ENCODE measurements around the gene SLC16A5. TPM values are rescaled to one million over a fixed set of nuclear protein-coding genes. Genes with fewer than 3 reads are reported as not detected.
A peak's percentile ranks its signal among the peaks of the same experiment; 100 is the strongest.
"Not testable (repeated sequence)": the region's sequence is repeated elsewhere in the genome, so short reads cannot be mapped to it uniquely, and the experiment has no call there.

The SLC16A5 gene
- 9.2 TPM for polyA plus RNA-seq (2013, experiment 1 of 2; ENCODE audit: insufficient read length)
- 10.7 TPM for polyA plus RNA-seq (2013, experiment 2 of 2; ENCODE audit: insufficient read length)

GRCh38 chr17:75087558-75088453 lies at the start of gene SLC16A5:
Gene SLC16A5 (plus strand): TSS chr17:75087954. CDS start chr17:75093637, 5,683 bp downstream.
- peak; percentile 80 for DNase-seq

GRCh38 chr17:75039238-75039637 lies 48.5 kb upstream of the SLC16A5 start:
- DNase-seq, result no peak

GRCh38 chr17:75041656-75042280 lies 46.0 kb upstream of the SLC16A5 start:
- no peak for DNase-seq

GRCh38 chr17:75043789-75044188 lies 44.0 kb upstream of the SLC16A5 start:
- DNase-seq, result not testable (repeated sequence)

GRCh38 chr17:75044716-75045115 lies 43.0 kb upstream of the SLC16A5 start:
- DNase-seq, result no peak

GRCh38 chr17:75045946-75046406 lies 41.8 kb upstream of the SLC16A5 start:
- DNase-seq, result not testable (repeated sequence)

GRCh38 chr17:75046407-75047289 lies 41.1 kb upstream of the SLC16A5 start, which contains the start of the genes ATP5PD and KCTD2:
Gene ATP5PD (minus strand): TSS chr17:75046969. CDS start chr17:75042650, 4,319 bp downstream.
Gene KCTD2 (plus strand): TSS chr17:75047225. CDS start chr17:75047251, 26 bp downstream.
- DNase-seq, result peak; percentile 97

GRCh38 chr17:75047398-75048098 lies 40.2 kb upstream of the SLC16A5 start:
- no peak for DNase-seq

- no peak for DNase-seq
Observed at GRCh38 chr17:75048249-75048878, 39.4 kb upstream of the SLC16A5 start.

GRCh38 chr17:75049057-75049456 lies 38.7 kb upstream of the SLC16A5 start:
- no peak for DNase-seq

GRCh38 chr17:75049706-75050105 lies 38.0 kb upstream of the SLC16A5 start:
- no peak for DNase-seq

- DNase-seq, result no peak
Observed at GRCh38 chr17:75051941-75052340, 35.8 kb upstream of the SLC16A5 start.

- DNase-seq, result peak; percentile 72
Observed at GRCh38 chr17:75059369-75060345, 28.1 kb upstream of the SLC16A5 start.

GRCh38 chr17:75060434-75061054 lies 27.2 kb upstream of the SLC16A5 start:
- DNase-seq, result no peak

GRCh38 chr17:75061055-75061438 lies 26.7 kb upstream of the SLC16A5 start:
- no peak for DNase-seq

- no peak for DNase-seq
Observed at GRCh38 chr17:75061618-75062017, 26.1 kb upstream of the SLC16A5 start.

GRCh38 chr17:75063201-75063600 lies 24.6 kb upstream of the SLC16A5 start:
- no peak for DNase-seq

- no peak for DNase-seq
Observed at GRCh38 chr17:75063626-75064025, 24.1 kb upstream of the SLC16A5 start.

- DNase-seq, result no peak
Observed at GRCh38 chr17:75064040-75064439, 23.7 kb upstream of the SLC16A5 start.
